Activated T-cell treated with anti-CD3 and anti-CD28 coated beads for 24 hours (primary cell): Measurements from ENCODE around the gene GFPT1.
"Not testable (repeated sequence)": the region's sequence is repeated elsewhere in the genome, so short reads cannot be mapped to it uniquely, and the experiment has no call there.

ENCODE experiments used
- DNase-seq: peaks from one replicate; pipeline ENCODE4 v3.0.0-alpha.2; 2020; ENCODE audit warnings: low read depth

Gene GFPT1

GRCh38 chr2:69383176-69383812 is 3.7 kb downstream of the GFPT1 start:
- no peak for DNase-seq

DNA sequence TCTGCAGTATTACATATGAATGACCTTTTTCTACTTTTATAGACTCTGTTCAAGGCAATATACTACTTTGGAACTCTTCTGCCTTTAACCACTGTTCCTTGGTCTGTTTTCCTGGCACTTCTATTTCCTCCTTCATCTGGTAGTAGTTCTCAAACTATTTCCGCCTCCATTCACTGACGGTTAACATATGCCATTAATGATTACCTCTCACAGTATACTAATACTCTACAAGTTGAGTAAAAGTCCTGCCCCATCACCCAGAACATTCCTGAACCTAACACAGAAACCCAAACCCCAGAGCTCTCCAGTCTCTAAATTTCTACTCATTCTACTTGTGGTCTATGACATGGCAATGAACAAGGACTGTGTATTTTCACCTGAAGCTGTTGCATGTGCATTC is 4.5 kb downstream of the GFPT1 start:
- DNase-seq, result no peak

DNA sequence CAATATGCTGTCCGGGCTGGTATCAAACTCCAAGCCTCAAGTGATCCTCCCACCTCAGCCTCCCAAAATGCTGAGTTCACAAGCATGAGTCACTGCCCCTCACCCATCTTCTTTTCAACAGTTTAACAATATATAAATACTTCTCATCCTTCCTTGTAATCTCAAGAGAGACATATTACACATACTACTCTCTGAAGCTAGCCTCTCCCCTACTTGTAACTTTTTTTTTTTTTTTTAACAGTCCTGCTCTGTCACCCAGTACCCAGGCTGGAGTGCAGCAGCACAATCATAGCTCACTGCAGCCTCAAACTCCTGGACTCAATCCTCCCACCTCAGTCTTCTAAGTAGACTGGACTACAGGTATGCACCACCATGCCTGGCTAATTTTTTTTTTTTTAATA is 5.7 kb downstream of the GFPT1 start:
- no peak for DNase-seq

DNA sequence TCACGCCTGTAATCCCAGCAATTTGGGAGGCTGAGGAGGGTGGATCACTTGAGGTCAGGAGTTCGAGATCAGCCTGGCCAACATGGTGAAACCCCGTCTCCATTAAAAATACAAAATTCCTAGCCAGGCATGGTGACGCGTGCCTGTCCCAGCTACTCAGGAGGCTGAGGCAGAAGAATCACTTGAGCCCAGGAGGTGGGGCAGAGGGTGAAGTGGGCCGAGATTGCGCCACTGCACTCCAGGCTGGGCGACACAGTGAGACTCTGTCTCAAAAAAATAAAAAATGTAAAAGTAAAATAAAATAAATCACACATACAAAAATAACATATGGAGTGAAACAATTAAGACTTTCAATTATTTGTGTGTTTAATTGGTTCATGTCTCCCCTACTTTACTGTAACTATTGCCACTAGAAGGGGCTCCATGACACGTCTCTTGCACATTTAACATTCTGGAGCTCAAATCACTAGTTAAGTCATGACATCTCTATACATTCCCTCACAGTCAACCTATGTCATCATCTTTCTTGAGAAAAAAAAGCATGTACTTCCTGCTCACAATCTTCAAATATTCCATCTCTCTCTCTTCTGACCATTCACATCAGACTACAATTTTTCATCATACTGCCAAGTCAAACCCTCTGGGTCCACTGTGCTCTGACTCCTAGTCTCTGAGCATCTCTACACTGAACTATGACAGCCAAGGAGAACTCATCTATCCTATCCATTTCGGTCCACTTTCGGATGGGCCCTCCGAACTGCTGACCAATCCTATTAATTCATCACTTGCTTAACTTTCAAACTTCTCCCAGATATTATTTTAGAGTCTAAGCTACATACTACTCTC is 6.7 kb downstream of the GFPT1 start:
- no peak for DNase-seq

DNA sequence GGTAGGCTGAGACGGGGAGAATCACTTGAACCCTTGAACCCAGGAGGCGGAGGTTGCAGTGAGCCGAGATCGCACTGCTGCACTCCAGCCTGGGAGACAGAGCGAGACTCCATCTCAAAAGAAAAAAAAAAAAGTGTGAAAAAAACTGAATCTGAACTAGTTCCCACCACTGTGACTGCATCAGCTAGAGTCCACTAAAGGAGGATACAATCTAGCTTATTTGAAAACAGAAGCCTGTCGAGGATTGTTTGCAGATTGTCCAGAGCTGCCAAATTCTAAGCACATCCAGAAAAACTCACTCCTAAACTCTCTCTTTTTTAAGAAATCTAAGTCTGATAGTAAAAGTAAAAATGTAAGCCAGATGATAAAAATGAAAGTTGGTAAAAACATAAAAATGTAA is 10.6 kb downstream of the GFPT1 start:
- no peak for DNase-seq

- DNase-seq, result no peak
Measured at GRCh38 chr2:69375494-69376353, 11.3 kb downstream of the GFPT1 start.

- no peak for DNase-seq
Measured at GRCh38 chr2:69372767-69373166, 14.3 kb downstream of the GFPT1 start.

- no peak for DNase-seq
Measured at GRCh38 chr2:69369802-69370201, 17.2 kb downstream of the GFPT1 start.

DNA sequence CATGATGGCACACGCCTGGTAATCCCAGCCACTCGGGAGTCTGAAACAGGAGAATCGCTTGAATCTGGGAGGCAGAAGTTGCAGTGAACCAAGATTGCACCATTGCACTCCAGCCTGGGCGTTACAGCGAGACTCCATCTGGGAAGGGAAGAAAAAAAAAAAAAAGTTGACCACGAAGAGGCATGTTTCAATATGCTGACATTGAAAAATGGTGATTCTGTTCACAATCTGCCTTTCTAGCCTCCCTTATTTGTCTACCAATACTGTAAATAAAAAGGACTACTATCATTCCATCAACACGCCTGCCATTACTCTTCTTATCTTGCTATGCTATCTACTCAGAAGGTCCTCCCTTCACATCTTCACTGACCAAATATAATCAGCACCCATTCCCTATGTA is 18.4 kb downstream of the GFPT1 start:
- no peak for DNase-seq

DNA sequence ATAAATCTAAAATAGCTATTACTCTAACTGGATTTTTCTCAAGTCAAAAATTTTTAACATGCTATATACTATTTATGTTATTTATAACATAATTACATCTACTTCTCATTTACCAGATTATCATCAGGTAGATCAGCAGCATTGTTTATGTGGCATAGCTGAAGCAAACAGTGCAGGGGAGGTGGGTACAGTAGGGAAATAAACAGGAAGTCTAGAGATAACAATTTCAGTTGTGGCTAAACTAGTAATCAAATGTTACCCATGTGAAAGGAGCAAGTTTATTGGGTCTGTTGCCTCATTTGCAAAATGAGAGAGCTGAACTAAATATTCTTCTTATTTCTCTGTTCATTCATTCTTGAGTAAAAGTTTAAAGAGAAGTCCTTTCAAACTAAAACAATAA is 27.7 kb downstream of the GFPT1 start:
- no peak for DNase-seq

DNA sequence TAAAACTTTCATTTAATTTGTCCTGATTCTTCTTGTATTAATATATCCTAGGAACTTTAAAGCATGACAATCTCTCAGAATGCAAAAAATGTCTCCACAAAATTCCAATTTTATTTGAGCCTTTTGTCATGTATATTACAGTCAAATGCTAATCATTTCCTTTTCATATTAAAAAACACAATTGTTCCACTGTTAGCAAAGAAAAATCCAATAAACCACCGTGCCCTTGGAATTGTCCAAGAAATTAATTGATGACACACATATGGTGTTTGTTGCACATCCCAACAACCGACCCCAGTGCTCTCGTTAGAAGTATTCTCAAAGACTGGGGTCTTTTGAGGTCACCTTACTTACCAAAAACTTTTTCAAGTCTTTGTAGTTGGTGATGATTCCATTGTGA is 28.1 kb downstream of the GFPT1 start:
- DNase-seq, result no peak

DNA sequence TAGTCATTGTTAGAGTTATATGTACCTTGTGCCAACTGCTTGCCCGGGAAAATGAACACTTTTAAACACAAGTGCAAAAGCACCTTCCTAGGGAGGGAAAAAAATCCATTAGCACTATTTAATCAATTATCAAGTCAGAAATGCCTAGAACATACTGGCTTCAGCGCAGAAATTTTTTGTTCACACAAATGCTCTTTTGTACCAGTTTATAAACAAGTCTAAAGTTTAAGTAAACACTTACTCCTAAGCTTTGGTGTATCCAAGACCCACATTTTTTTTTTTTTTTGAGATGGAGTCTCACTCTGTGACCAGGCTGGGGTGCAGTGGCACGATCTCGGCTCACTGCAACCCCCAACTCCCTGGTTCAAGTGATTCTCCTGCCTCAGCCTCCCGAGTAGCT is 30.6 kb downstream of the GFPT1 start:
- DNase-seq, result no peak

DNA sequence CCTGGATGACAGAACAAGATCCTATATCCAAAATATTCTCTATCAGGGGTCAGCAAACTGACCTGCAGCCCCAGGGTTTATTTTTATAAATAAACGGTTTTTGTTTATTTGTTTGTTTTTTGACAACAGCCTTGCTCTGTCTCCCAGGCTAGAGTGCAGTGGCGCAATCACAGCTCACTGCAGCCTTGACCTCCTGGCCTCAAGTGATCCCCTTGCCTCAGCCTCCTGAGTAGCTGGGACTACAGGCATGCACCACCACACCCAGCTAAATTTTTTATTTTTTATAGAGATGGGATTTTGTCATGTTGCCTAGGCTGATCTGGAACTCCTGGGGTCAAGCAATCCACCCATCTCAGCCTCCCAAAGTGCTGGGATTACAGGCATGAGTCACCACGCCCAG is 32.1 kb downstream of the GFPT1 start:
- not testable (repeated sequence) for DNase-seq

GRCh38 chr2:69353360-69353759 is 33.7 kb downstream of the GFPT1 start:
- no peak for DNase-seq

DNA sequence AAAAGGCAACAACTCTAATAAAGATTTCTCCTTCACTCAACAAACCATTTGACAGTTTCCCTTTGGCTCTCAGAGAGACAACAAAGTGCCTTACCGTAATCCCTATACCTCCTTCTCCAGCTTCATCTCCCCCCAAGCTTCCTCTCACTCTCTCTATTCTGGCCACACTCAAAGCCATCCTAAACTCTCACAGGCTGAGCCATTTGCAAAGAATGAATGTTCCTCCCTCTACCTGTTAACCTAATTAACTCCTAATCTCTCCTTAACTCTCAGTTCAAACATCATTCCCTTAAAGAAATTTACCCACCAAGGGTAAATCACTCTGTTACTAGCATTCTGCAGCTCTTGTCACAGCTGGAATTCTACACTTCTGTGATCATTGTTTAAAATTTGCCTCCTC is 38.2 kb downstream of the GFPT1 start:
- DNase-seq, result no peak

- DNase-seq, result no peak
Measured at GRCh38 chr2:69345434-69345833, 41.6 kb downstream of the GFPT1 start.

GRCh38 chr2:69344305-69344704 is 42.7 kb downstream of the GFPT1 start:
- no peak for DNase-seq

DNA sequence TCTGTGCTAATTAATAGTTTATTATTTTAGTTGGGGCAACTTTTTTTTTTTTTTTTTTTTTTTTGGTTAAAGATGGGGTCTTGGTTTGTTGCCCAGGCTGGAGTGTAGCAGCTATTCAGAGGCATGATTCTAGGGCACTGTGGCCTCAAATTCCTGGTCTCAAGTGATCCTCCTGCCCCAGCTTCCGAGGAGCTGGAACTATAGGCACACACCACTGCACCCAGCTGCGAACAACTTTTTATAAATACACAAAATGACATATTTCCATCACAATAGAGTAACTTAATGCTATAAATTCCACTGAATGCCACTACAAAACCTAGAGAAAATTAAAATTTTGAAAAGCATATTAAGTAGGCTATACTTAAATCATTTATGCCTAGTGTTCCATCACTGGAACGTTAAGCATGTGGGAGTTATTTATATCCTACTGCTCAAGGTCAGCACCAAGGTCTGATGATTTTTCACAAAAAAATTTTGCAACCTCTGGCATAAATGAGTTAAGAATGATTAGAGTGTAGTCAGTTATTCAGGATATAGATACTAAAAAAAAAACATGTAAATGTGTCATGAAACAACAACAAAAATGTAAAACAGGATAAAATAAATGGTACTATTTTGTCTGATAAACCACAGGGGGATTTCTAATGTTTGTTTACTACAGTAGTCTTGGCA is 46.8 kb downstream of the GFPT1 start:
- DNase-seq, result no peak

DNA sequence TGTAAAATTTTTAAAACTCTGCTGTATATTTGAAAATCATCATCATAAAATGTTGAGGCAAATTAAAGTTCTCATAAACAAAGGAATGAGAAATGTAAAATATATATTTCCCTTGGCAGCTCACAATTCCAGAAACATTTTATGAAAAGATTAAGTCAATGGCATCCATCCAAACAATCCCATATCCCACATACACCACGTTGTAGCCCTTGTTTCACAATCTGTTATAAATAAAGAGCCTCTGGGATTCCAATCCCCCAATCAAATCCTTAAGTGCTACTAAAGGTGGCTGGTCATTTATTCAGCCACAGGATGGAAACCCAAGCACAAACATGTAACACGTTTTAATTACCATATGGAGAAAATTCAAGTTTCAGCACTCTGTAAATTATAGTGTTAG is 51.7 kb downstream of the GFPT1 start:
- DNase-seq, result no peak

DNA sequence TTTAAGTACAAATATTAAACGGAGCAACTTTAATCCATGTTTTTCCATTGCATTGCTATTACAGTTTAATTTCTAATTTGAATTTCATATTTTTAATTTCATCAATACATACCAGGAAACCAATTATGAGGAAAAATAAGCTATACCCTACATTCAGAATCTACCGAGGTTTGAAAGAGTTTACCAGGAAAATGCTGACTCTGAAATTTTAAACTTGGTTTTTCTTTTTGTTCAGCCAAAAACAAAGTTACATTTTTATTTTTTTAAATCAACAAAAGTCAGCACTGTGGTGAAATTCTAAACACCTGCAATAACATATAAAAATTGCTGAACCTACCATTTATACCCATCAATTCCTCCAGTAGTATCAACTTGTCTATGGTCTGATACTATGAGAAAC is 53.7 kb downstream of the GFPT1 start:
- DNase-seq, result no peak

DNA sequence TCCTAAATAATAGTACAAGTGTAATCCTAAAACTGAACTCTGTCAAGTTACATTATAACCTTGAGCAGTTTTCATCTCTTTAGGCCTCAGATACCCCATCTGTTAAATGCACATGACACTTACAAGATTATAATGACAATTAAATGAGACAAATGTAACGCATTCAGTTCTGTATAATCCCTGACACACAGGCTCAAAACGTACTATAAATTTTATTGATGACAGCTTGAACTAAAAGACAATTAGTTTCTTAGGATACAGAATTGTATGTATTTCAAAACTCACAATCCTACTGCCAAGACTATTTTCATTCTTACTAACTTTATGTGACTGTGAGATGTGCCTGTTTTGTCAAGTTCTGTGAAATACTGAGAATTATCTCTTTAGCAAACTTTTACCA is 56.2 kb downstream of the GFPT1 start:
- no peak for DNase-seq

- no peak for DNase-seq
Measured at GRCh38 chr2:69322631-69323030, 64.4 kb downstream of the GFPT1 start.
